ENCODE results near the gene POFUT2.

The POFUT2 gene

GRCh38 chr21:45287438-45288391 lies at the start of gene POFUT2:
Gene POFUT2 (minus strand): TSS chr21:45287895. CDS start chr21:45287871, 24 bp downstream.
- DNase-seq = peak; percentile 94

GRCh38 chr21:45336870-45337269 lies 49.2 kb upstream of the POFUT2 start:
- DNase-seq = no peak

GRCh38 chr21:45336535-45336810 lies 48.8 kb upstream of the POFUT2 start:
- DNase-seq = no peak

GRCh38 chr21:45335761-45336534 lies 48.3 kb upstream of the POFUT2 start:
- no peak for DNase-seq

GRCh38 chr21:45335151-45335760 lies 47.6 kb upstream of the POFUT2 start:
- no peak for DNase-seq

GRCh38 chr21:45334591-45335081 lies 46.9 kb upstream of the POFUT2 start:
- DNase-seq = no peak

GRCh38 chr21:45334134-45334533 lies 46.4 kb upstream of the POFUT2 start:
- no peak for DNase-seq

GRCh38 chr21:45333583-45334121 lies 46.0 kb upstream of the POFUT2 start:
- DNase-seq = no peak

- DNase-seq = no peak
These were observed 45.4 kb upstream of the POFUT2 start for GRCh38 chr21:45332981-45333582.

- no peak for DNase-seq
These were observed 44.7 kb upstream of the POFUT2 start for GRCh38 chr21:45332415-45332814.

GRCh38 chr21:45331531-45332147 lies 43.9 kb upstream of the POFUT2 start:
- no peak for DNase-seq

- no peak for DNase-seq
These were observed 43.2 kb upstream of the POFUT2 start for GRCh38 chr21:45330851-45331261.

- DNase-seq = peak; percentile 67
These were observed 42.5 kb upstream of the POFUT2 start for GRCh38 chr21:45330075-45330781.

GRCh38 chr21:45329261-45330074 lies 41.8 kb upstream of the POFUT2 start:
- DNase-seq = peak; percentile 29

- DNase-seq = no peak
These were observed 40.8 kb upstream of the POFUT2 start for GRCh38 chr21:45328198-45329091.

GRCh38 chr21:45327441-45328197 lies 39.9 kb upstream of the POFUT2 start:
- DNase-seq = no peak

GRCh38 chr21:45326891-45327440 lies 39.3 kb upstream of the POFUT2 start:
- no peak for DNase-seq

GRCh38 chr21:45326169-45326851 lies 38.6 kb upstream of the POFUT2 start:
- DNase-seq = no peak
